GM12874 (cell line): ENCODE data around the gene TRIM14.

ENCODE experiments used
- TF ChIP-seq, protein P1 (sequence below): IDR thresholded peaks from 2 replicates; pipeline ENCODE4 v1.5.1; 2011; ENCODE audit warnings: low read depth, mild to moderate bottlenecking, control low read depth, low read length, moderate library complexity; ENCODE audit not compliant: insufficient read depth

Gene TRIM14

DNA sequence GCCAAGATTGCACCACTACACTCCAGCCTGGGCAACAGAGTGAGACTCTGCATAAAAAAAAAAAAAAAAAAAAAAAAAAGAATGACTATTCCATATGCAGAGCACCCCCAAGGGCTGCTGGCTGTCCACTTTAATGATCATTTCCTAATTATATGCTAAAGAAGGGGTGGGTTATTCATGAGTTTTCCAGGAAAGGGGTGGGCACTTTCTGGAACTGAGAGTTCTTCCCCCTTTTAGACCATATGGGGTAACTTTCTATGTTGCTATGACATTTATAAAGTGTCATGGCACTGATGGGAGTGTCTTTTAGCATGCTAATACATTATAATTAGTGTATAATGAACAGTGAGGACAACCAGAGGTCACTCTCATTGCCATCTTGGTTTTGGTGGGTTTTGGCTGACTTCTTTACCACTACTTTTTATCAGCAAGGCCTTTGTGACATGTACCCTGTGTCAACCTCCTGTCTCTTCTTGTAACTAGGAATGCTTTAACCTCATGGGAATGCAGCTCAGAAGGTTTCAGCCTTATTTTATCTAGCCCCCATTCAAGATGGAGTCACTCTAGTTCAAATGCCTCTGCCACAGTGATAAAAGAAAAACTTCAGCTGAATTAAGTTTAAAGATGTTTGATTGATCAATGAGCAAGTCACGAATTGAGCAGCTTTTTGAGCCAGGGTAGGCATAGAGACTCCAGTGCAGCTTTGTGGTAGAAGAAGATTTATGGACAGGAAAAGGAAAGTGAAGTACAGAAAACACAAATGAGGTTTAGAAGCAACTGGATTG, 69.5 kb downstream of the TRIM14 start:
- TF ChIP-seq, protein P1, sequence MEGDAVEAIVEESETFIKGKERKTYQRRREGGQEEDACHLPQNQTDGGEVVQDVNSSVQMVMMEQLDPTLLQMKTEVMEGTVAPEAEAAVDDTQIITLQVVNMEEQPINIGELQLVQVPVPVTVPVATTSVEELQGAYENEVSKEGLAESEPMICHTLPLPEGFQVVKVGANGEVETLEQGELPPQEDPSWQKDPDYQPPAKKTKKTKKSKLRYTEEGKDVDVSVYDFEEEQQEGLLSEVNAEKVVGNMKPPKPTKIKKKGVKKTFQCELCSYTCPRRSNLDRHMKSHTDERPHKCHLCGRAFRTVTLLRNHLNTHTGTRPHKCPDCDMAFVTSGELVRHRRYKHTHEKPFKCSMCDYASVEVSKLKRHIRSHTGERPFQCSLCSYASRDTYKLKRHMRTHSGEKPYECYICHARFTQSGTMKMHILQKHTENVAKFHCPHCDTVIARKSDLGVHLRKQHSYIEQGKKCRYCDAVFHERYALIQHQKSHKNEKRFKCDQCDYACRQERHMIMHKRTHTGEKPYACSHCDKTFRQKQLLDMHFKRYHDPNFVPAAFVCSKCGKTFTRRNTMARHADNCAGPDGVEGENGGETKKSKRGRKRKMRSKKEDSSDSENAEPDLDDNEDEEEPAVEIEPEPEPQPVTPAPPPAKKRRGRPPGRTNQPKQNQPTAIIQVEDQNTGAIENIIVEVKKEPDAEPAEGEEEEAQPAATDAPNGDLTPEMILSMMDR, result no peak

DNA sequence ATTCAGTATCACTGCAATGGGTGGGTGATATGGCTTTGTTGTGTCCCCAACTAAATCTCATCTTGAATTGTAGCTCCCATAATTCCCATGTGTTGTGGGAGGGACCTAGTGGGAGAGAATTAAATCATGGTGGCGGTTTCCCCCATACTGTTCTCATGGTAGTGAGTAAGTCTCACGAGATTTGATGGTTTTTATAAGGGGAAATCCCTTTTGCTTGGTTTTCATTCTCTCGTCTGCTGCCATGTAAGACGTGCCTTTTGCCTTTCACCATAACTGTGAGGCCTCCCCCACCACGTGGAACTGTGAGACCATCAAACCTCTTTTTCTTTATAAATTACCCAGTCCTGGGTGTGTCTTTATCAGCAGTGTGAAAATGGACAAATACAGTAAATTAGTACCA, 72.0 kb downstream of the TRIM14 start:
- TF ChIP-seq, protein P1, result no peak

DNA sequence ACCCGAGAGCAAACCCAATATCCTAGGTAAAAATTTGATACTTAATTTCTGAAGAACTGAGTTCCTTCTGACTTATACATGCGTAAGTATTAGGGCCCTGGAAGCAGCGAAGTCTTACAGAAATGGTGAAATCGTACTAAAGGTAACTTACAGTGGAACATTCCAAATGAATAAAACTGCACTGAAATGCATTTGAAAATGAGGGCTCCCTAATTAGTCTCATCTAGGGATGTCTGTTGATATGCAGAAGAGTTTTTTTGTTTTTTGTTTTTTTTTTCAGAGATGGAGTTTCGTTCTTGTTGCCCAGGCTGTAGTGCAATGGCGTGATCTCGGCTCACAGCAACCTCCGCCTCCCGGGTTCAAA, 72.9 kb downstream of the TRIM14 start:
- TF ChIP-seq, protein P1, result no peak

DNA sequence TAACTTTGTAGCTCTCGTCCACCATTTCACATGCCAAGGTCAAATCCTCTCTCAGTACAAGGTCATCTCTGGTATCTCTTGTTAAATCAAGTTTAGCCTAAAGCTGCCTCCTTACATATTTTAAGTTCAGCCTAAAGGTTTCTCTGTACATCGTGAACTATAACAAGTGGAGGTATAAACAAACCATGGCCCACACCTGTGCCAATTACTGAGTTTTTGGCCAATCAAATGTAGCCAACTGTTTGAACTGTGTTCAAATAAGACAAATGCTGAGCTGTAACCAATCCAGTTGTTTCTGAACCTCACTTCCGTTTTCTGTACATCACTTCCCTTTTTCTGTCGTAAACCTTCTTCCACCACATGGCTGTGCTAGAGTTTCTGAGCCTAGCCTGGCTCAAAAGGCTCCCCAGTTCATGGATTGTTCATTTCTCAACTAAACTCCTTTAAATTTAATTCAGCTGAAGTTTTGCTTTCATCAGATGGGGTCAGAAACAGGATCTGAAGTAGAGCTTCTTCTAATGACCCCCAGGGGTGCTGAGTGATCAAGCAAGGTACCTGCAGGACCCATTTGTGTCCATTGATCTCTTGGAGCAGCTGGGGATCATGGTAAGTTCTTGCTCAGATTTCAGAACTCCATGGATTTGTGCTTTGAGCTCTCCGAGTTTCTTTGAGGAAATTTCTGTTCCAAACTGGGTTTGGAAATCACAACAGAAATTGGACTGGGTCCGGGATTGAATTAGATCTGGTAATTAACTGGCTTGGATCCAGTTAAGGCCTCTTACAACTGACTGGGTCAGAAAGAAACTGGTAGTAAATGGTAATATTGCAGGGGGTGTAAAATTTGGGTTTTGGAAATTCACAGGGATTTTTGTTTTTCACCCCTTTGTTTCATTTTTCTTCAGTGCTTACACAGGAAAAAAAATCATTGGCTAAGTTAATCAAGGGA, 73.5 kb downstream of the TRIM14 start:
- TF ChIP-seq, protein P1, result no peak

DNA sequence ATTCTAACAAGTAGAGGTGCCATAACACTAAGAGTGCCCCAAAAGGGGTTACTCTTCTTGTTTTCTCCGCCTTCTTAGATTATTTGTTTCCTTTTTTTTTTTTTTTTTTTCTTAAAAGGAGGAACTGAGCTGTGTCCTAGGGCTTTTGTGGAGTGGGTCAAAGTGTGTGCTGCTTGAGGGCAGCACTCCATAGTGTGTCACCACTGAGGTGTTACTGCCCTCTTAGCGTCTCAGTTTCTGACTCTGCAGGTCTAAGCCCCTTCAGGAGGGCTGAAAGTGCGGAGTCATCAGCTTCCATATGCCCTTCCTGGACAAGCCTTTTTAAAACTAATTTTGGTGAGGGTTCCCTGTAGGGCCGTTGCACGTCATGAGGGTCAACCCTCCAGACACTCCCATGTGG, 75.1 kb downstream of the TRIM14 start:
- TF ChIP-seq, protein P1, result no peak

DNA sequence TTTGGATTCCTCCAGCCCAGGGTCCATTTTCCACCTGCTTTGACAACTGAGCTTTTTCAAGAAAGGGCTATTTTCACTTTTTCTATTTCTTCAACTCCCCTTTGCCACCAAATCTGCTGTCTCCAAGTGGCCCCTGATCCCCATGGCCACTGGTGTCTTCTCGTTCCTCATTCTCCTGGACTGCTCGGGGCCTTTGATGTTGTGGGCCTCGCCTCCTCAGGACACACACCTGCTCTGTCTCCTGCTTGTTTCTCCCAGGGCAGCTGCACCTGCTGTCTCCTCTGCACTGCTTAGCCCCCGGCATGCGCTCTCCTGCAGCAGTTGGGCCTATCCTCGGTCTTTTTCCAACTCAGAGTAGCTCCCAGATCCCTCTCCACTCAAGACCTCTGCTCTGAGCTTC, 78.8 kb downstream of the TRIM14 start:
- TF ChIP-seq, protein P1, result no peak

DNA sequence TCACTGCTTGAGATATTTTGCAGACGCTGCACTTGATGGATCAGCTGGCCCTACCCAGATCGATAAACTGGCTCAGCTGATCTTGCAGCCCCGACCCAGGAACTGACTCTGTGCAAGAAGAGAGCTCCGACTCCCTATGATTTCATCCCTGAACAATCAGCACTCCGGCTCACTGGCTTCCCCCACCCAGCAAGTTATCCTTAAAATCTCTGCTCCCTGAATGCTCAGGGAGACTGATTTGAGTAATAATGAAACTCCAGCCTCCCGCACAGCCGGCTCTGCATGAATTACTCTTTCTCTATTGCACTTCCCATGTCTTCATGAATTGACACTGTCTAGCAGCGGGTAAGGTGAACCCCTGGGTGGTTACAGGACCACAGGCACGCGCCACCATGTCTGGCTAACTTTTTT, 79.4 kb downstream of the TRIM14 start:
- TF ChIP-seq, protein P1, result no peak
